ENCODE results near the gene FCER1G. TPM values are rescaled to one million over a fixed set of nuclear protein-coding genes. Genes with fewer than 3 reads are reported as not detected.
A peak's percentile ranks its signal among the peaks of the same experiment; 100 is the strongest.

Gene FCER1G
- total RNA-seq, 4 donors from 2014 or later: 16.3 to 70.9 (median 22.3) TPM

DNA sequence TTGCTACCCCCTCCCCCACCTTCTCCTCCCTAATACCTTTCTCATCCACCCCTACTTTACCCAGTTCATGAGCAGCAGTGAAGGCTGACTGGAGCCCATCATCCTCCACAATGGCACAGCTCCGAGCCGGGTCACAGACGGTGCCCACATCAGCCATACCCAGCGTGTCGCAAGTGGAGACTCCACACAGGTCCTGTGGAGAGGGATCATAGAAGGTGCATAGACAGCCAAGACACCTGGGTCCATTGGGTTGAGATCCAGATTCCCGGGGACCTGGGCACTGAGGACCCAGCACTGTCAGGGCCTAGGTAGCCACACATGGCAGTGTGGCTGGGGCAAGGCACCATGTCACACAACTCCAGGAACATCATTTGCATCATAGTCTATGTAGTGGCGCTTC lies 19.0 kb upstream of the FCER1G start:
- H3K9me3 ChIP-seq: no peaks in the 10 kb centered on the region
- TF ChIP-seq POLR2A (IDR thresholded peaks at IDR 0.05) (no peak), CTCF (IDR thresholded peaks at IDR 0.05) (no peak)
- no peak for DNase-seq
- no peaks in the 10 kb centered on the region for H3K36me3 ChIP-seq
- H3K4me1 ChIP-seq: peaks cover 8 to 28% of the 10 kb centered on the region in 2 donors
- peak overlapping the region in 2 of 3 donors; percentile 94 to 96 for H3K27ac ChIP-seq
- peak overlapping the region in 1 of 3 donors; percentile 38 for H3K4me3 ChIP-seq (replicated peaks in 1 of 3)
- intact Hi-C loops (cut with DNase I): loop anchor here (10.0 kb wide), 1 partner anchor 189 kb away; no protein-coding TSS in a partner anchor
- H3K27me3 ChIP-seq: no peaks in the 10 kb centered on the region
- 88 to 96% methylated on average over 6 to 7 of the region's 7 CpGs for WGBS, 2 donors

GRCh38 chr1:161196521-161197451 lies 18.3 kb upstream of the FCER1G start:
- Histone ChIP-seq H3K4me1 (peaks cover 8 to 35% of the 10 kb centered on the region in 2 donors), H3K4me3 (replicated peaks in 1 of 3) (peak overlapping the region in 1 of 3 donors; percentile 38), H3K27me3 (no peaks in the 10 kb centered on the region), H3K9me3 (no peaks in the 10 kb centered on the region), H3K36me3 (no peaks in the 10 kb centered on the region), H3K27ac (peak overlapping the region in 2 of 3 donors; percentile 94 to 96)
- no peak for DNase-seq
- WGBS, 2 donors: 63 to 72% methylated on average over 20 to 27 of the region's 27 CpGs
- intact Hi-C loops (cut with DNase I): loop anchor here (10.0 kb wide), 1 partner anchor 188 kb away; no protein-coding TSS in a partner anchor
- no peak for TF ChIP-seq POLR2A (IDR thresholded peaks at IDR 0.05)
- TF ChIP-seq CTCF (IDR thresholded peaks at IDR 0.05): no peak

DNA sequence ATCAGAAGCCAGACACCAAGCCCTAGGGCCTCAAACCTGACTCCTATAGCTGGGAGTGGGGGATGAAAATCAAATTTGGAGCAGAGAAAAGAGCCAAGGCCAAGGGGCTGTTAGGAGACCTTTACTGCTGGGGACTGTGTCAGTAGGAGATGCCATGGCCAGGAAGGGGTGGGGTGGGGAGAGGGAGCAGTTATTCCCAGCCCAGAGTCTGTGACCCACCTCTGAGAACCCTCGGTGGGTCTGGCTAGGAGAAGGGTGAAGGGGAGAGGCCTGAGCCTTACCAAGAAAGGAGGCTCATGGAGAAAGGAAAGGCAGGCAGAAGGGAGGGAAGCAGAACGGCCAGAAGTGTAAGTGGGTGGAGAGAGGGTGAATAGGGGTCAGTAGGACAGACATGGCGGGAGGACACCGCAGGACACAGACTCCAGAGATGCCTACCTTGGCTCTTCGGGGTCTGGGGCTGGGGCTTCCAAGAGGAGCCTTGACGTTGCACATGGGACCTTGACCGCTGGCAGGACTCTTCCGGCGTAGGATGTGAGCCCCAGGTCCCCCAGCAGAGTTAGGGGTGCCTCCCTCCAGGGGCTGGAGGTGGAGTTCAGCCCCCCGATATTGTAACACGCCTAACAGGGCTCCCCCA lies 17.4 kb upstream of the FCER1G start:
- H3K27me3 ChIP-seq: no peaks in the 10 kb centered on the region
- DNase-seq: no peak
- H3K36me3 ChIP-seq: no peaks in the 10 kb centered on the region
- intact Hi-C loops (cut with DNase I): loop anchor here (10.0 kb wide), 1 partner anchor 187 kb away; no protein-coding TSS in a partner anchor
- no peaks in the 10 kb centered on the region for H3K9me3 ChIP-seq
- TF ChIP-seq CTCF (IDR thresholded peaks at IDR 0.05) (no peak), POLR2A (IDR thresholded peaks at IDR 0.05) (no peak)
- H3K4me1 ChIP-seq: peaks cover 8 to 37% of the 10 kb centered on the region in 2 donors
- 61 to 73% methylated on average over 6 to 9 of the region's 11 CpGs for WGBS, 2 donors
- H3K27ac ChIP-seq: peak overlapping the region; percentile 27 to 96 (median 94)
- peak overlapping the region in 1 of 3 donors; percentile 38 for H3K4me3 ChIP-seq (replicated peaks in 1 of 3)

- DNase-seq: no peak
- no peaks in the 10 kb centered on the region for H3K9me3 ChIP-seq
- WGBS, 2 donors: 1% methylated on average over 4 of the region's 20 CpGs; no CpG with 5 or more reads in 1 of the 2 donors
- H3K4me3 ChIP-seq (replicated peaks in 1 of 3): peak overlapping the region in 1 of 3 donors; percentile 38
- no peaks in the 10 kb centered on the region for H3K27me3 ChIP-seq
- no peaks in the 10 kb centered on the region for H3K36me3 ChIP-seq
- peaks cover 15 to 38% of the 10 kb centered on the region in 2 donors for H3K4me1 ChIP-seq
- TF ChIP-seq POLR2A (IDR thresholded peaks at IDR 0.05) (no peak), CTCF (IDR thresholded peaks at IDR 0.05) (no peak)
- H3K27ac ChIP-seq: peak overlapping the region; percentile 27 to 96 (median 94)
- intact Hi-C loops (cut with DNase I): loop anchor here (10.0 kb wide), 1 partner anchor 186 kb away; no protein-coding TSS in a partner anchor
Measured at GRCh38 chr1:161198194-161198896, 16.8 kb upstream of the FCER1G start.
